Neuronal stem cell (in vitro differentiated cells): ENCODE results near the gene FAM8A1.

Source experiments
- DNase-seq: peaks from one replicate; pipeline ENCODE4 v3.0.0-alpha.2; 2013; ENCODE audit warnings: low spot score
- H2AFZ ChIP-seq: one replicate; pipeline ENCODE4 v1.6.1; 2013; ENCODE audit warnings: mild to moderate bottlenecking, low read length, inconsistent platforms
- H2AK5ac ChIP-seq: 2 replicates; pipeline ENCODE4 v1.6.1; 2013; ENCODE audit warnings: low read depth, mild to moderate bottlenecking, inconsistent platforms, low read length, moderate library complexity, mixed read lengths
- H2BK120ac ChIP-seq: 2 replicates; pipeline ENCODE4 v1.6.1; 2013; ENCODE audit warnings: low read depth, mild to moderate bottlenecking, inconsistent platforms, low read length, moderate library complexity, mixed read lengths
- H2BK12ac ChIP-seq: one replicate; pipeline ENCODE4 v1.6.1; 2013; ENCODE audit warnings: low read length, inconsistent platforms
- H2BK15ac ChIP-seq: 2 replicates; pipeline ENCODE4 v1.6.1; 2013; ENCODE audit warnings: mild to moderate bottlenecking, low read length, inconsistent platforms, mixed read lengths
- H2BK5ac ChIP-seq: one replicate; pipeline ENCODE4 v1.6.1; 2013; ENCODE audit warnings: inconsistent platforms, mild to moderate bottlenecking, low read length, moderate library complexity
- H3K14ac ChIP-seq: one replicate; pipeline ENCODE4 v1.6.1; 2013; ENCODE audit warnings: low read length, inconsistent platforms
- H3K18ac ChIP-seq: 2 replicates; pipeline ENCODE4 v1.6.1; 2013; ENCODE audit warnings: low read length, inconsistent platforms
- H3K23ac ChIP-seq: 2 replicates; pipeline ENCODE4 v1.6.1; 2013; ENCODE audit warnings: low read depth, mild to moderate bottlenecking, mixed read lengths, low read length, inconsistent platforms; ENCODE audit not compliant: poor library complexity
- H3K27ac ChIP-seq: replicated peaks from 3 replicates; pipeline ENCODE4 v1.5.1; 2013; ENCODE audit warnings: low read length, inconsistent platforms
- H3K27me3 ChIP-seq, 3 experiments: 2 replicates each; pipeline ENCODE4 v1.6.1; 2013; ENCODE audit warnings: low read length in 3 of 3, mild to moderate bottlenecking in 2 of 3, inconsistent platforms in 1 of 3, low read depth in 1 of 3, mixed read lengths in 1 of 3, moderate library complexity in 1 of 3; ENCODE audit not compliant: control insufficient read depth in 3 of 3, insufficient read depth in 3 of 3
- H3K36me3 ChIP-seq, 2 donors: replicated peaks in 1 of 2; 2 replicates each; pipeline ENCODE4 v1.6.1; 2013; ENCODE audit warnings: low read length in 2 of 2; ENCODE audit not compliant: control insufficient read depth in 2 of 2, insufficient read depth in 2 of 2
- H3K4ac ChIP-seq: 2 replicates; pipeline ENCODE4 v1.6.1; 2013; ENCODE audit warnings: inconsistent platforms, mild to moderate bottlenecking, low read length, moderate library complexity
- H3K4me1 ChIP-seq, 2 donors: 1 replicate in 1 of 2; 2 replicates in 1 of 2; pipeline ENCODE4 v1.6.1; 2013; ENCODE audit warnings: low read length in 2 of 2, low read depth in 1 of 2; ENCODE audit not compliant: control insufficient read depth in 2 of 2, insufficient read depth in 1 of 2
- H3K4me2 ChIP-seq: one replicate; pipeline ENCODE4 v1.6.1; 2013; ENCODE audit warnings: mild to moderate bottlenecking, low read length, inconsistent platforms; ENCODE audit not compliant: insufficient read depth, poor library complexity, severe bottlenecking
- H3K4me3 ChIP-seq, 2 donors: 2 replicates each; pipeline ENCODE4 v1.5.1; 2013; ENCODE audit warnings: low read length in 2 of 2, mild to moderate bottlenecking in 2 of 2, inconsistent platforms in 1 of 2, moderate library complexity in 1 of 2
- H3K79me1 ChIP-seq: one replicate; pipeline ENCODE4 v1.6.1; 2013; ENCODE audit warnings: low read depth, mild to moderate bottlenecking, inconsistent platforms, low read length, moderate library complexity
- H3K9ac ChIP-seq: one replicate; pipeline ENCODE4 v1.6.1; 2013; ENCODE audit warnings: mild to moderate bottlenecking, low read depth, low read length, inconsistent platforms; ENCODE audit not compliant: poor library complexity
- H3K9me3 ChIP-seq, 2 donors: replicated peaks in 1 of 2; 2 replicates each; pipeline versions ENCODE3 to v1.6.1; 2013; ENCODE audit warnings: low read length in 2 of 2, mild to moderate bottlenecking in 2 of 2, inconsistent platforms in 1 of 2, low read depth in 1 of 2, mixed read lengths in 1 of 2, moderate library complexity in 1 of 2; ENCODE audit not compliant: control insufficient read depth in 2 of 2, insufficient read depth in 1 of 2
- H4K8ac ChIP-seq: one replicate; pipeline ENCODE4 v1.6.1; 2013; ENCODE audit warnings: low read depth, mild to moderate bottlenecking, inconsistent platforms, low read length, moderate library complexity
- H4K91ac ChIP-seq: one replicate; pipeline ENCODE4 v1.6.1; 2013; ENCODE audit warnings: low read length, low read depth, mild to moderate bottlenecking, inconsistent platforms; ENCODE audit not compliant: poor library complexity
- WGBS, 2 donors: extraction: QIAGEN DNeasy Blood & Tissue Kit; methylation state at CpG; one replicate each; pipeline ENCODE4 v1.1.7; 2013; ENCODE audit warnings: missing lambda C conversion rate in 2 of 2, mixed read lengths in 1 of 2; ENCODE audit not compliant: insufficient read length in 2 of 2, insufficient replicate concordance in 1 of 2; ENCODE audit errors: extremely low coverage in 2 of 2; 5-methylcytosine and 5-hydroxymethylcytosine counted together

The FAM8A1 gene

GRCh38 chr6:17591287-17591686, 8.8 kb upstream of the FAM8A1 start:
- Histone ChIP-seq H3K9ac (no peak overlapping the region), H3K79me1 (no peaks in the 10 kb centered on the region), H4K8ac (no peak overlapping the region), H2BK15ac (no peak overlapping the region), H3K4me1 (peaks cover 0 to 1% of the 10 kb centered on the region in 2 donors), H2AFZ (no peak overlapping the region), H2BK5ac (no peak overlapping the region), H2AK5ac (no peak overlapping the region), H3K36me3 (no peaks in the 10 kb centered on the region), H4K91ac (no peak overlapping the region), H3K23ac (no peak overlapping the region), H3K4ac (no peak overlapping the region), H3K4me2 (no peak overlapping the region), H3K27me3 (no peaks in the 10 kb centered on the region), H3K27ac (no peak overlapping the region), H3K14ac (no peak overlapping the region), H2BK120ac (no peak overlapping the region), H3K18ac (no peak overlapping the region), H2BK12ac (no peak overlapping the region), H3K4me3 (no peak overlapping the region), H3K9me3 (no peaks in the 10 kb centered on the region)
- DNase-seq: no peak
- WGBS, 2 donors: no CpG with 5 or more reads among the region's 1 CpG

GRCh38 chr6:17593246-17593645, 6.9 kb upstream of the FAM8A1 start:
- H2BK15ac ChIP-seq: no peak overlapping the region
- no peaks in the 10 kb centered on the region for H3K27me3 ChIP-seq
- H2AK5ac ChIP-seq: no peak overlapping the region
- no peak overlapping the region for H3K4me3 ChIP-seq
- H3K4ac ChIP-seq: no peak overlapping the region
- H3K79me1 ChIP-seq: no peaks in the 10 kb centered on the region
- no peak overlapping the region for H3K18ac ChIP-seq
- no peak overlapping the region for H3K4me2 ChIP-seq
- no peak overlapping the region for H2AFZ ChIP-seq
- no peak overlapping the region for H2BK5ac ChIP-seq
- no peak overlapping the region for H2BK120ac ChIP-seq
- no peak overlapping the region for H3K9ac ChIP-seq
- H3K4me1 ChIP-seq: peaks cover 0 to 1% of the 10 kb centered on the region in 2 donors
- DNase-seq: no peak
- H3K27ac ChIP-seq: no peak overlapping the region
- H3K23ac ChIP-seq: no peak overlapping the region
- H2BK12ac ChIP-seq: no peak overlapping the region
- no peaks in the 10 kb centered on the region for H3K9me3 ChIP-seq
- no peaks in the 10 kb centered on the region for H3K36me3 ChIP-seq
- H4K91ac ChIP-seq: no peak overlapping the region
- no peak overlapping the region for H4K8ac ChIP-seq
- no peak overlapping the region for H3K14ac ChIP-seq

GRCh38 chr6:17596085-17596484, 4.0 kb upstream of the FAM8A1 start:
- no peak overlapping the region for H2BK12ac ChIP-seq
- no peak overlapping the region for H3K27ac ChIP-seq
- no peak overlapping the region for H3K4me2 ChIP-seq
- no peak overlapping the region for H2AK5ac ChIP-seq
- H2BK5ac ChIP-seq: no peak overlapping the region
- no peaks in the 10 kb centered on the region for H3K36me3 ChIP-seq
- H4K8ac ChIP-seq: no peak overlapping the region
- H3K4me3 ChIP-seq: no peak overlapping the region
- no peak overlapping the region for H3K14ac ChIP-seq
- no CpG with 5 or more reads among the region's 3 CpGs for WGBS, 2 donors
- H3K79me1 ChIP-seq: no peaks in the 10 kb centered on the region
- peaks cover under 1 to 2% of the 10 kb centered on the region in 2 donors for H3K4me1 ChIP-seq
- H4K91ac ChIP-seq: no peak overlapping the region
- H3K18ac ChIP-seq: no peak overlapping the region
- no peak overlapping the region for H2BK120ac ChIP-seq
- no peak overlapping the region for H3K9ac ChIP-seq
- DNase-seq: no peak
- H2BK15ac ChIP-seq: no peak overlapping the region
- H3K27me3 ChIP-seq: no peaks in the 10 kb centered on the region
- no peaks in the 10 kb centered on the region for H3K9me3 ChIP-seq
- no peak overlapping the region for H2AFZ ChIP-seq
- H3K23ac ChIP-seq: no peak overlapping the region
- H3K4ac ChIP-seq: no peak overlapping the region

GRCh38 chr6:17600527-17601385, 654 bp downstream of the FAM8A1 start:
- Histone ChIP-seq H3K9me3 (no peaks in the 10 kb centered on the region), H3K4me3 (peak overlapping the region; percentile 64 to 99), H3K14ac (peak overlapping the region; percentile 47), H3K36me3 (peaks cover 0 to 25% of the 10 kb centered on the region in 2 donors), H3K4me2 (peak overlapping the region; percentile 93), H3K79me1 (no peaks in the 10 kb centered on the region), H2AFZ (peak overlapping the region; percentile 91), H3K27ac (peak overlapping the region; percentile 57), H3K4ac (no peak overlapping the region), H2AK5ac (peak overlapping the region; percentile 52), H2BK5ac (peak overlapping the region; percentile 71), H3K4me1 (peaks cover 3 to 4% of the 10 kb centered on the region in 2 donors), H2BK12ac (no peak overlapping the region), H3K18ac (peak overlapping the region; percentile 91), H3K9ac (peak overlapping the region; percentile 90), H2BK120ac (no peak overlapping the region), H3K23ac (peak overlapping the region; percentile 83), H2BK15ac (peak overlapping the region; percentile 81), H4K91ac (no peak overlapping the region), H4K8ac (no peak overlapping the region), H3K27me3 (no peaks in the 10 kb centered on the region)
- peak; percentile 24 for DNase-seq
- no CpG with 5 or more reads among the region's 77 CpGs for WGBS, 2 donors
